ENCODE results near the gene MACROD2.

The MACROD2 gene

DNA sequence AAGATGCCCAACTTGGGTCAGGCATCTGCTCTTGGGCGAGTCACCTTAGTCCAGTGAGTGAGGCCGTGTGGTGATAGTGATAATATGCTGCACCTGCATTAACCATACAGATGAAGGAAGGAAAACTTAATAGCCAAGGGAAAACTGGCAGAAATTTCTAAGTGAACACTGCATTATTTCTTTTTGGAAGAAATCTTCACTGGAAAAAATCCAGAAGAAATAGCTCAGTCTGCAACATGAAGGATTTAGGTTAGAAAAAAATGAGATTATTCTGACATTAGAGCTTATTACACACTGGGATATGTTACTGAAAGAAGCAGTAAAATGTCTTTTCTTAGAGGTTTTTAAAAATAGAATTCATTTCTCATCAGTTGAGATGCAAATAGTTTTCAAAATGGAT lies 1630.7 kb downstream of the MACROD2 start:
- DNase-seq (ENCODE audit: low read depth): no peak

DNA sequence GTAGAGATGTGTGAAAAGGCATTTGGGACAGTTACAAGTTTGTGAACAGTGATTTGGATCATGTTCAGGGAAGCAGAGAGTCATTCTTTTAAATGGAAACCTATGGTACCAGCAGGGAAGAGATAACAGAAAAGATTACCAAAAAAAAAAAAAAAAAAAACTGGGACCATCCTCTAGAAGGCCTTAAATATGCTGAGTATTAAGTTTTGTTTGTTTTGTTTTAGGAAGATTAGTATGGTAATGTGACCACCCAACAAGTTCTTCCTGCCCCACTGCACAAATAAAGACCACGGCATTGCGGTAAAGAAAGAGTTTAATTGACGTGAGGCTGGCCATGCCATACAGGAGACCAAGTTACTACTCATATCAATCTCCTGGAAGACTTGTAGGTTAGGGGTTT lies 1631.8 kb downstream of the MACROD2 start:
- DNase-seq (ENCODE audit: low read depth): no peak

- no peak for DNase-seq (ENCODE audit: low read depth)
Measured at GRCh38 chr20:15627501-15627903, 1632.2 kb downstream of the MACROD2 start.

GRCh38 chr20:15628851-15629353 lies 1633.6 kb downstream of the MACROD2 start:
- DNase-seq (ENCODE audit: low read depth): no peak

DNA sequence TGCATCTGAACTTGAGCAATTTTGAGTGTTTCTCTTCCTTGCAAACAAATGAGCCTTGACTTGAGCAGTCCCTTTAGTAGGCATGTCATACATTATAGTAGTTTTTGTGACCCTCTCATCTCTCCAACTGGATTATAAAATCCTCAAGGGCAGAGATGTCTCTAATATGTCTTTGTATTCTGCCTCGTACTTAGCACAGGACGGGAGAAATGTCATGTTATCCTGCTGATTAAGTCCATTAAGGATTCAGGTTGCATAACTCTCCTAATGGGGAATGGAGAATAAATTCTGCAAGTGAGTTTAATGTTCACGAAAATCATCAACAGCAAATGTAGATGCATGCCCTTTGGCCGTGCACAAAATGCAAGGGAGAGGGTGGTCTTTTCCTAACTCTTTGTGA lies 1635.0 kb downstream of the MACROD2 start:
- DNase-seq (ENCODE audit: low read depth): no peak

GRCh38 chr20:15632680-15633079 lies 1637.4 kb downstream of the MACROD2 start:
- DNase-seq (ENCODE audit: low read depth): no peak

DNA sequence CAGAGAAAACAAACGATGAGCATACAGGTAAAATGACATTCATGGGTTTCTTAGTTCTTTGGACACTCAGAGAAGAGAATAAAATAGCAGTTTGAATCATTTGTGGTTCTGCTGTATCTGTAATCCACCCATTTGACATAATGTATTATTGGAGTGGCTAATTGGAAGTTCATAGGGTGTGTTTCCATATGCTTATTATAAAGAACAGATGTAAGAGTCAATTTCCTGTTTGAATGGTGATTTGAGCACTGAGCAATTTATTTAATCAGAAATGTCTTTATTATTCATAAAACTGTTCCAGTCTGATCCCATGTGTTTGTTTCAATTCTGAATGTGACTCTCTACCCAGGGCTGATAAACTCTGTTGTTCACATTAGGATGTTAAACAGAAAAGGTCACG lies 1638.8 kb downstream of the MACROD2 start:
- DNase-seq (ENCODE audit: low read depth): no peak

DNA sequence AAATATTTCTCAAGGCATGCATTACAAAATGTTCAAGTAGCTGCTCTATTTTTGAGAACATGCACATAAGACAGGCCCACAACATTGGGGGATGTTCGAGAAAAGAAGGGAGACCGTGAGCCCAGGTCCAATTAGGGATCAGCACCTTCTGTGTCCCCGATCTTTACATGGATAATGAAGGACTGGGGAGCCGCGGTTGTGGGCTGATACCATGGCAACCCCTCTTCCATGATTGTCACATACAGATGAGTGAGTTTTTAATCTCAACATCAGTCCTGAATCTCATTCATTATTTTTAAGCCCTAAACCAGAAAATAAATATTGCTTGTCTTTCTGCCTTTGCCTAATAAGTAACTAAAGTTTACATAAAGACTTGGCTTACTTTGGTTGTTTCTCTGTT lies 1642.2 kb downstream of the MACROD2 start:
- no peak for DNase-seq (ENCODE audit: low read depth)

- no peak for DNase-seq (ENCODE audit: low read depth)
Measured at GRCh38 chr20:15637950-15638754, 1642.8 kb downstream of the MACROD2 start.

- DNase-seq (ENCODE audit: low read depth): no peak
Measured at GRCh38 chr20:15638816-15639215, 1643.5 kb downstream of the MACROD2 start.

DNA sequence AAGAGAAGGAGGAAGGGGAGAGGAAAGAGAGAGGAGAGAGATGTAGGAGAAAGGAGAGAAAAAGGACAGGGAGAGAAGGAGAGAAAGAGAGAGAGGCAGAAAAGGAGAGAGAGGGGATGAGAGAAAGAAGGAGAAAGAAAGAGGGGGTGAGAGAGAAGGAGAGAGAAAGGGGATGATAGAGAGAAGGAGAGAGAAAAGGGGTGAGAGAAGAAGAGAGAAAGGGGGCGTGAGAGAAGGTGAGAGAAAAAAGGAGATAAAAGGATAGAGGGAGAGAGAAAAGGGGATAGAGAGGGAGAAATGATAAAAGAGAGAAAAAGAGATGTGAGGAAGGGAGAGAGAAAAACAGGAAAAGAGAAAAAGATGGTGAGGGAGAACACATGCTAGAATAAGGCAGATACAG lies 1644.5 kb downstream of the MACROD2 start:
- no peak for DNase-seq (ENCODE audit: low read depth)

DNA sequence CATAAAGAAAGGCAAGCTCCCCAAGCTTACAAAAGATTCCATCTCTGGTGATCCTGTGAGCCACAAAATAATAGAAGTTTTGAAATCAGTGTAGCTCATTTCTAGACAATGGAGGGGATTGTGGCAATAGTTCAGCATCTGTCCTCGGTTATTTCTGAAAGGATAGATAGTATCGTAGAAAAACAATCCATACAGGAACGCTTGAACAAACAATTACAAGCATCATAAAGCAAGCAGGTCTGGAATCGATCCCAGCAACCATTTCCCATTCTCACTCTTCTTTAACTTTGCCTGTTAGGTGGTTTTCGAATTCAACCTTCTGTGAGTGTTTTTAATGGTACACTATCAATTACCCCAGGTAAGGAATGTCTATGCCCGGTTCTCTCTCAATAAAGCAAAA lies 1646.8 kb downstream of the MACROD2 start:
- no peak for DNase-seq (ENCODE audit: low read depth)

DNA sequence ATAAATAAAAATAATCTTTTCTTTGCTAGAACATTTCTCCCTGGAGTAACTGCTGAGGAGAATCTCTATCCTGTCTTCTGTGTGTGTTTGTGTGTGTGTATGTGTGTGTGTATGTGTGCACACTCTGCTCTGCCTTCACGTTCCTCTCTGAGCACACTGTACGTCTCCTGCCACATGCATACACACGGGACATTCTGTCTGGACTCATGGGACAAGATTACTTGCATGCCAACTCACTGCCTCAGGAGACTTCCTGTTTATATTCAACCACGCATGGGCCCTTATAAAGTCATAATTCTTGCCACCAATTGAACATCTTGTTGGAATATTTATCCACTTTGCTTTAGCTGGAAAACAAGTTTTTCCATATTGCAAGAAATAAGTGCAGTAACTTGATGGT lies 1647.4 kb downstream of the MACROD2 start:
- no peak for DNase-seq (ENCODE audit: low read depth)

DNA sequence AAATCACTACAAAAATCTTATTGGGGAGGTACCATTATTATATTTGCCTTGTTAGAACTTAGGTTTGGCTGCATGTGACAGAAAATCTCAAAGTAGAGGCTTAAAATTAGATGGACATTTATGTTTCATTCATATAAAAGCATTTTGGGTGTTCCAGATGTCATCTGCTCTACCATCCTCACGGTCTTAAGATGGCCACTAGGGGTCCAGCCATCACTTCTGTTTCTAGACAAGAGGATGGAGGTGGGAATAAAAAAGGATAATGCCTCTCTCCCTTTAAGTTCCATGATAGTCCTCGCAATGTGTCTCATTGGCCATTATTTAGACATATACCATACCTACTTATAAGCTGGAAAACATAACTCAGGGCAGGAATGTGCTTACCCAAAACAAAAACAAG lies 1648.4 kb downstream of the MACROD2 start:
- DNase-seq (ENCODE audit: low read depth): no peak

DNA sequence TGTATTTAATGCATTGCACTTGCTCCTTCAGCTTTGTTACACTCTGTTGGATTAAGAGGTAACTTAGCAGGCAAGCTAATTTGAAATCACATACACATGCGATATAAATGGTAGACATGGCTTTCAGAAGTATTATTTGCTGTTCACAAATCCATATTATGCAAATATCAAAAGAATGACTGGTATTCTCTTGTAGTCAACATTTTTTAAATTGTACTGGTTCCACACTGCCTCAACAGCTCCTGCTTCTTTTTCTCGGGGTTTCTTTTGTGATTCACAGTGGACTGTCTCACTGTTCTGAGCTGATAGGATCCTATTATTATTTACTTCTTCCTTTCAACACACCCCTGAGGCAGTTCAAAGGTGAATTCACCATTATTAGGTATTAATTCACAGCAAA lies 1650.5 kb downstream of the MACROD2 start:
- DNase-seq (ENCODE audit: low read depth): no peak

GRCh38 chr20:15653396-15654207 lies 1658.3 kb downstream of the MACROD2 start:
- no peak for DNase-seq (ENCODE audit: low read depth)

DNA sequence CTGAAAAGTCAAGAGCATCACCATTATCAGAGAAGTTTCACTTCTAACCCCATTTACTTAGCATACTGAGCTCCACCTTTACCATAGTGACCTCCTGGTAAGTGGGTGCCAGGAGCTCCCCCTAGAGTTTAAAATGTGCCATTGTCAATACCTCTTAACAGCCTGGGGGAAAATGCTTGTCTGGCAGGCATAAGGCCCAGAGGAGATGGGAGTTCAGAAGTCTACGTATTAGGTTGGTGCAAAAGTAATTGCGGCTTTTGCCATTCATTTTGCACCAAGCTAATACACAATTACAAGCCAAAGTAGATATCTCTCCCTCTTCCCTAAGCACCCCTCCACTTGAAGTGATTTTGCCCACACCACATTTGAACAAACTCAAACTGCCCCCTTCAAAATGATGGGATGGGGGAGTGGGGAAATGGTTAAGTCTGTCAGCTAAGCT lies 1658.9 kb downstream of the MACROD2 start:
- DNase-seq (ENCODE audit: low read depth): no peak

GRCh38 chr20:15655295-15655874 lies 1660.1 kb downstream of the MACROD2 start:
- DNase-seq (ENCODE audit: low read depth): no peak

GRCh38 chr20:15656124-15656523 lies 1660.8 kb downstream of the MACROD2 start:
- no peak for DNase-seq (ENCODE audit: low read depth)

DNA sequence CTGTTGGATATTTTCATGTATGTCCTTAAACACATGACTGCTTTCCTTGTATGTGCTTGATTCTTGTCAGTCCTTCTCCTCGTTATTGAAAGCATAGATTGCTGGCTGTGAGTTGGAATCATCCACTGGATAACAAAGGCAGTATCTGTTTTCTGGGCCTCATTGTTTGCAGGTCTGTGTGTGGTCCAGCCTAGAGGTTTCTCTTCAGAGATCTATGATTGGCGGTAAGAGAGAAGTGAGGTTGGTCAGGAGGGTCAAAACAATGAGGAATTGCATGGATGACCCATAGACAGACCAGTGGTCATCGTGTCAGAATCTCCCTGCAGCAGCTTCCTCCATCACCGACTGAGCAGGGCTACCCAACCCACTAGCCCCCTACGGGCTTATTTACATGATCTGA lies 1663.0 kb downstream of the MACROD2 start:
- DNase-seq (ENCODE audit: low read depth): no peak

GRCh38 chr20:15673206-15673605 lies 1677.9 kb downstream of the MACROD2 start:
- no peak for DNase-seq (ENCODE audit: low read depth)

DNA sequence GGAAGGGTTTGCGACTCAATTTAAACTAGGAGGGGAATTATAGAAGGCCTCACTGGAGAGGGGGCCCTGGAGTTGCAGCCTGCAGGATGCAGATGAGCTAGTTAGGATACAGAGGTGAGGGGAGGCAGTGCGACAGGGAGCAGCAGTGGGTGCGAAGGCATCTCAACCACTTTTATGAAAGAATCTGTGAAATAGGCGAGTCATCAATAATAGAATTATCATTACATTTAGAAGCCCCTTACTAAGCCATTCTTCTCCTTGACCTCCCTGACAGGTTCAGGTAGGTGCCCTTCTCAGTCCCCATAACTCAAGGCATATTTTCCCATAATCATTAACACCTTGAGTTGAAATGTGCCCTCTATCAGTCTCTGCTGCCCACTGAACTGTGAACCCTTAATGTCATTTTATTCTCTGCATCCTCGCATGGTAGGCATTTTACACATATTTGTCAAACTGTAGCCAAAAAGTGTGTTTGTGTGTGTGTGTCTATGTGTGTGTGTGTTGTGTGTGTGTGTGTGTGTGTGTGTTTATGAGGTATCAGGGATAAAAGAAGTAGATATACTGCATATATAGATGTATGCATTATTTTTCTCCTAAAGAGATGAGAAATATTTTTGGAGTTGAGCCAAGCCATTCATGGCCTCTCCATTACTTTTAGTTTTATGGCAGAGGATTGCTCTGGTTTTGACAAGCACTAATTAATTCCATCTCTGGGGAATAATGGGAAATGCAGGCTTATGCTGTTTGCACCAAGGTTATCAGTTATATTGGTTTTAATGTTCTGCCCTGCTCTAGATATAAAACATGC lies 1679.1 kb downstream of the MACROD2 start:
- no peak for DNase-seq (ENCODE audit: low read depth)

Data from T follicular helper cell (primary cell).